Activated CD8-positive, alpha-beta memory T cell treated with anti-CD3 and anti-CD28 coated beads, Interleukin-2, amount 50 U/mL, for 1 hour (primary cell): Measurements from ENCODE around the gene USP3.

Experiments
- DNase-seq: peaks from one replicate; pipeline ENCODE4 v3.0.0-alpha.2; 2020; ENCODE audit errors: extremely low read depth

Gene USP3

DNA sequence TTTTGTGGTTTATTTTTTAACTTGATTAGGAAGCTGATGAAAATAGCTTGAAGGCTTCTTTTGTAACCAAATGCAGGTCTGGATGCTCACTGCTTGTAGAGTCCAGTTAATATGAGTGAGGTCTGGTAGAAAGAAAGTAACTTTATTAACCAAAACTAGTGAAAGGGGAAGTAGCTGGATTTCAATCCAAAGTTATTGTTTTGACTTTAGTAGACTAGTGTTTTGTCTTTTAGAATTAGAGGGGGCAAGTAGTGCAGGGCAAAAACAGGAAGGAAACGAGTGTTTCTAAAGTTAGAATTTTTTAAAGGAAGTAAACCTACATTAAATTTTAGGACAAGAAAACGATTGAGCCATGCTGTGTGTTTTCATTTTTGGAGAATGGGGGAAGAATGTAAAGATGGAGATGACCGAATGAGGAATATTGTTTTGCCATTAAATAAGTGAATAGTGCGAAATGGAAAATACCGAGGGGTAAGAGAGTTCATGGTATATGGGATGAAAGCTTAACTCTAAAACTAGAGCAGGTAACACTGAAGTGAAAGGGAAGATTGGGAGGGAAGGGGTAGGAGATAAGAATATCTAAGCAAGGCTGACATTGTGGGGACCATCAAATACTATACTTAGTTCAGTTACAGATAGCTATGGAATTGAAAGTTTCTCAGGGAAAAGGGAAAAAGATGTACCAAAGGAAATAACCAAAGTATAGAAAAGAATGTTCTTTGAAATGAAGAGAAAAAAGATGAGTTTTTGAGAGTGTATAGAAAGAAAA lies 40.0 kb downstream of the USP3 start:
- DNase-seq: no peak

DNA sequence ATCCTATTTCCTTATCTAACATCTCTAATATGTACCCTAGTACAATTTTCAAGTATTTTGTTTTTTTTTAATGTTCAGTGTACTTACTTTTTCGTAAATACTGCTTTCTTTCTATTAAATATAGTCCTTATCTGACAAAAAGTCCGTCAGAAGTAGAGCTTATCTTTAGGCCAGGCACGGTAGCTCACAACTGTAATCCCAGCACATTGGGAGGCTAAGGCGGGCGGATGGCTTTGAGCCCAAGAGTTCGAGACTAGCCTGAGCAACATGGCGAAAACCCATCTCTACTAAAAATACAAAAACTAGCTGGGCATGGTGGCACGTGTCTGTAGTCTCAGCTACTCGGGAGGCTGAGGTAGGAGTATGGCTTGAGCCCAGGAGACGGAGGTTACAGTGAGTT lies 41.1 kb downstream of the USP3 start:
- no peak for DNase-seq

DNA sequence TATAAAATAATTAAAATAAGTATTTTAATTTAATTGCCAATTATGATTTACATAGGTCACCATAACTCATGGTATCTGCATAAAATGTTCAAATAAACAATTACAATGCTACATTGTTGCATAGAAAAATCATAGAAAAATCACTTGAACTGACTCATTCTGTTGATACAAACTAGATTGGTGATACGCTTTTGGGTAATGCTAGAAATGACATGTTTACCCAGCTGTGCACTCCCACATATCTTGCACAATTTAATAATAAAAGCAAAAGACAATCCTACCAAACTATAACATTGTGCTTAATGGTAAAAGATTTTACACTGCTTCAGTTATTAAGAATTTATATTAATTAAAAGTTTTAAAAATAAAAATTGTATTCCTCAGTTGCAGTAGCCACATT lies 47.0 kb downstream of the USP3 start:
- no peak for DNase-seq

DNA sequence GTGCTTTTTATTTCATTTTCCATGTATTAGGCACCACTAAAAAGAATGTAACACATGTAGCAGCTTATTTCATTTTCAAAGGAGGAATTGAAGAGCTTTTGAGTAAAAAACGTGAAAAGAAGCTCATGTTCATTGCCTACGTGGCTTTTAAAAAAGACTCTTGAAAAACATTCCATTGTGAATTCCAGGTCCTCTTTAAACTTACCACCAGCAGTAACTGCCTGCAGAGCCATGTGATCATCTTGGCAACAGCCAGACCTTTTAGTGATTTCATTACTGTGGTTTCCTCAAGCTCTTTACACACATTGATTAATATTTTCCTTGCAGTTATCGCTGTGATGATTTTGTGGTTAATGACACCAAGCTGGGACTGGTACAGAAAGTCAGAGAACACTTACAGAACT lies 49.0 kb downstream of the USP3 start:
- no peak for DNase-seq

DNA sequence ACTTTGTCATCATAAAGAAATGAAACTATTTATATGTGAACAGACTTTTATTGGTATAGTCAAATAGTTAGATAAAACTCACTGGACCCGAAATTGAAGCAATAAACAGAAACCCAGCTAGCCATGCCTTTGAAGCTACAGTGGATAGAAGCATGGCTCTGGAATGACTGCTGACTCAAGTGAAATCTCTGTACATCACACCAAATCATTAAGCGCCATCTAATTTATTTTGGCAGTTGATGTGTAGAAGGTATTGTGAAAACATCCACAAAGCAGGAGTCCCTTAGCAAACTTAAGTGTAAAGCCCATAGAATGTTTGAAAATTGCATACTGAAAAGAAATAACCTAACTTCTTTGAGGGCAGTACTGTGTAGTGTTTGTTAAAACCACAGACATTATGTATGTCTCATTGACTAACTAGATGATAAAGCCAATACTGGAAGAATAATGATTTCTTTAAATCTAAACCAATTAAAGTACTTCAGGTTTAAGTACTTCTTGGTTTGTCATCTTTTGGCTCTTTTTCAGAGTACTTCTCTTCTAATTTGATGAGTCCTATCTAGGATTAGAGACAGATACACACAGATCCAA lies 50.0 kb downstream of the USP3 start:
- no peak for DNase-seq

DNA sequence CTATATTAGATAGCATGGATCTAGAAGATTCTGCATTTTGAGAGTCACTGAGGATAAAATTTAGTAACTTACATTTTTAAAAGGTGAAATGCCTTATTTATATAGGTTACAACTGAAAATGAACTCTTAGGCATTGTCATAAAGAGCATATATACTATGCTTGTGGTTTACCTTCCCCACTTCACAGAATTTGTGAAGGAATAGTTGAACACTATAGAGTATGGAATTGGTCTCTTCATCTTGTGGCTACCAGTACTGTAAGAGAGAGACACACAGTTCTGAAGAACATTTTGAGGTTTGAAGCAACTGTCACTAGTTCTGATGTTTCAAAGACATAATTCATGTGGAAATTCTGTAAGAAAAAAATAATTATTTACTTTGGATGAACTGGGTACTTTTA lies 51.1 kb downstream of the USP3 start:
- DNase-seq: no peak

DNA sequence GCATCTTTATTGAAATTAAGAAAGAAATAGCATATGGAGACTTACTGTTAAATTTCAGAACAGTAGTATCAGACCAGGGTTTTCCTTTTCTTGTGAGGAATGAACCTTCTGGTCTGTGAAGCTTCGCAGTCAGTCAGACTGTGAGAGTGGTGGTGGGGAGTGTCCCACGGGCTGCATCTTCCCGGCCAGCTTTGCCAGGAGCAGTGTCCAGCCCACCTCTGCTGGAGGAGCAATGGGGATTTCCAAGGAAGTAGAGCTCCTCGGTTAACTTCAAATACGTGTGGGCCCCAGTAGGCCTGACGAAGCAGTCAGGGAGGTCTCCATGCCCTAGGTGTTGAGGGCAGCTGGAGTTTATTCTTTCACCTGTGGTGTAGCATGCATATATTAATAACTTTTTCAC lies 51.9 kb downstream of the USP3 start:
- DNase-seq: no peak

DNA sequence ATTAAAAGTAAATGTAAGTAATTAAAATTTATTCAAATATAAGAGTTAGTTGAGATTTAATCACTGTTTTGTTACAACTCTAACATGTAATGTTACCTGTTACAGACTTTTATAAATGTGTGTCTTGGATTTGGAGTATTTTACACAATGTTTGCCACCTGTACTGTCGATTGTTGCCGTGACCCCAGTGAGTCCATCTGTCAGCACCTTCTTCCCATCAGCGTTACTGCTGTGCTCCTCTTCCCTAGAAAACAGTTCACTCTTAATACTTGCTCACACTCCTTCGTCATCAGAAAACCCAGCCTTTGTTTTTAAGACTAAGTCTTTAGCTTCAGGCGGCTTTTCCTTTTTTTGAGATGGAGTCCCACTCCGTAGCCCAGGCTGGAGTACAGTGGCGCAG lies 52.3 kb downstream of the USP3 start:
- DNase-seq: no peak

DNA sequence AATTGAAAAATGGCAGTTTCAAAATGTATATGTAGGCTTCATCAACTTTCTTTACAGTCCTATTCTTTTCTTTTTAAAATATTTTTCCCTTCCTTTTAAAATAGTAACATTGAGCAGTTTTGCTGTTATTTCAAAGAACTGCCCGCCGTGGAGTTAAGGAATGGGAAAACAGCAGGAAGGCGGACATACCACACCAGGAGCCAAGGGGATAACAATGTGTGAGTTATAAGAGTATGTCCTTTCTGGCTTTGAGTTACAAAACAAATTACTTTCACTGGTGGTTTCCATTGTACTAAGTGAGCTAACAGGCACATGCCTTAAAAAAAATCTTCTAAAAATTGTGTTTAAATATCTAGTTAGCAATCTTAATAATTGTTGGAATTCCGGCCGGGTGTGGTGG lies 55.4 kb downstream of the USP3 start:
- DNase-seq: no peak

DNA sequence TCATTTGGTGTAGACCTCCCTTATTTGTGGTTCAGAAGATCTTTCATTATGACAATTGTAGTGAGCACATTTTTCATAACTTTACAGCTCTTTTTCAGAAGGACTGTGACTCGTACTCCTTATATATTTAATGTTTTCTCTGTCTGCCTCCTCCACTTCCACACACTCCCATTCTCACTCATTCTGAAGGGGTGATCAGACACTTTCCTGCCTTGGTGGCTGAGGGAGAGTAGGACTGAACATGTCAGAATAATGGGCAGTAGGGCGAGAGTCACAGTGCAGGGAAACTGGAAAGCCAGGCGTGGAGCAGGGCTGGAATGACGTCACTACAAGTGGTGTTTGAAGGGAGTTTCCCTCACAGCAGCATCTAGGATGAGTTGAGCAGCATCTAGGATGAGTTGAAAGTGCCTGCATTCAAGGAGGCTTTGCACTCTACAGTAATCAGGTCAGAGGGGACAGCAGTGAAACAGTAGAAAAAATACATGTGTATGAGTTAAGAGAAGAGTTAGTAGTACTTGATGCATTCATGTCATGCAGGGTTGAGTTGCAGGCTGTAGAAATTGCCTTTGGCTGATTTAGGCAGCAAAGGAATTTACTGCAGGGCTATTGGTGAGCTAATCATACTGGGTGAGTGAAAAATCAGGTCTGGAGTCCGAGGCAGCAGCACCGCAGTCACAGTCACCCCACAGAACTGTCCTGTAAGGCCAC lies 56.5 kb downstream of the USP3 start:
- no peak for DNase-seq

DNA sequence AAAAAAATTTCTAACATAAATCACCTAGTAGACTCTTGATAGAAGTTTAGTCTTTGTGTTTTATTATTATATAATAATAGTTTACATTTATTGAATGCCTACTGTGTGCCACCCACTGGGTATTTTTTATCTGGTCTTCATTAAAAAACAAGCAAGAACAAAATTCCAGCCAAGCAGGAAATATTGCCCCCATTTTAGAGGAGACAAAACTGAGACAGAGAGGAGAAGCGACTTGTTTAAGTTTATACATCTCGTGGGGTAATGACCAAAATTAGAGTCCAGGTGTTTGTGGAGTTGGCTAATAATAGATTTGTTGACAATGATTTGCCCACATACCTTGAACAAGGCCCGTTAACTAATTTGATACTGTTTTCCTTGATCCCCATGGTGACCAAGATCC lies 59.7 kb downstream of the USP3 start:
- no peak for DNase-seq

DNA sequence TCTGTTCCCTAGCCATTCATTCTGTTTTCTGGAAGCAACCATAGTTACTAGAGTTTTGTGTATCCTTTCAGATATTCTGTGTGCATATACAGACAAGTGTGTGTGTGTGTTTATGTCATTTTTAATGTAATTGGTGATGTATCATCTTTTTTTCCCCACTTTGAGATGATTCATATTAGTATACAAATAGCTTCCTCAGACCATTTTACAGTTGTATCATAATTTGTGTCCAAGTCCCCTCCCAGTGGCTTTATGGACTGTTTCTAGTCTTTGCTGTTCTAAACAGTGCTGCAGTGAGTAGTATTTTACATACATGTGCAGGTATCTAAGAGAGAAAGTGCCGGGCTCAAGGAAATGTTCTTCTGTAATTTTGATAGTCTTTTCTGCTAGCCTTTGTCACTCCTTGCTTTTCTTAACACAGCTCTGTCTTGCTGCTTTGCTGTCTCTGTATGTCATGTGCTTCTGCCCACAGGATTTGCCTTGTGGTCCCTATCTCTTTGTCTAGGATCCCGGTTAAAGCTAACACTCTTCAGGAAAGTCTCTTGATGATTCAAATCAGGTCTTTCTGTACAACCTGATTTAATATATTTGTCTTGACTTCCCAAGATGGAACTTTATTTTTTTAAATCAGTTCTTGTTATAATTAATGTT lies 61.3 kb downstream of the USP3 start:
- DNase-seq: no peak

DNA sequence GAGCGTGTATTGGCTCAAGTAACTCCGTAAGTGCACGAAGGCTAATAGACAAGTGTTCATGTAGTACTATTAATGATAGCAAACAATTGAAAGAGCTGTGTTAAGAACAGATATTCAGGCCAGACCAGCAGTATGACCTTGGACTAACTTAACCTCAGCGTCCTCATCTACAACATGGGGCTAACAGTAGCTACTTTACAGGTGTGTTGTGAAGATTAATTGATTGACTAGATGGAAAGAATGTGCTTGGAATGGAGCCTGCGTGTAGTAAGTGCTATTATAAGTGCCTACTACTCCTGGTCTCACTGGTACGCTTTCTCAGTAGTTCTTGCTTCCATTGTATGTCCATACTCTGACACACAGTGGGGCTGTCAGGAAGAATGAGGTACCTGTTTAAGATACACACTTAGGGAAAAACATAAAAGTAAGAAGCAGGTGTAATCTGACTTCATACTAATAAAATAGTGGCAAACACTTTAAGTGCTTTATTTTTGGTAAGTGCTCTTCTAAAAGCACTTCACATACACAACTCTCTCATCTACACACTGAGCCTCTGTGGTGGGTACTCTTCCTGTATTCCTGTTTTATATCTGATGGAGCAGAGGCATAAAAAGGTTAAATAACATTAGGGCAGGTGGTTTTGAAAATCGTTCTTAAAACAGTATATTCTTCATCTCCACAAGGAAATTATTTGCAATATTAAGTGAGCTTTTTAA lies 68.5 kb downstream of the USP3 start:
- DNase-seq: no peak

DNA sequence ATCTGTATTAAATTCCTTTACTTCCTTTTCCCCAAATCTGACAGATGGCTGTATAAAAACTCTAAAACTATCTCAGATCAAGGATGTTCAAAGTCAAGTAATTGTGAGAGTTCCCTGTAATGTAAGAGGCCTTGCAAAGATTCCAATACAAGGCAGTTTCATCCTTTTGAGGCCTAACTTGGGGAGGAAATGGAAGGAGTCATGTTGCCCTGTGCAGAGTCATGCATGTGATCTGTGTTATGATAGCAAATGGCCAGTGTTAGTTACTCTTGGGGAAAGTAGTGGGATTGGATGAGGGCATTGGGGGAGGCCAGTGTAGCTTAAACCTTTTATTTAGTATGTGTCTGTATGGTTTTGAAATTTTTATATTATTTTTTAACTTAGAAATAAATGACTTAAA lies 69.1 kb downstream of the USP3 start:
- no peak for DNase-seq

DNA sequence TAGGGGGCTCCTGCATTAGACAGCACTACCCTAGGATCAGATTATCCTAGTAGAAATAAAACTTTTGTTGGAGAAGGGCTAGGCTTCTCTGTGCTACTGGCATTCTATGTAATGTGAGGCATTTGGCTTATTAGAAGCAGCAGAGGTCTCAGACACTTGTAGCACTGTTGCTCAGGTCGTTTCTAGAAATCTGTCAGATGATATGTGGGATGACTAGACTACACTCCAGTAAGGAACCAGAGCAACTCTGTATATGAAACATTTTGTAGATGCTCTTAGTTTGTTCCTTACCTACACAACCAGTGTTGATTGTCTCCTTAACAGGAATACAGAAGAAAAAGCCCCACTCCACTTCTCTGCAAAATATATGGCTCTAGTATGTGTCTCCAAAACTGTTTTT lies 70.9 kb downstream of the USP3 start:
- DNase-seq: no peak

DNA sequence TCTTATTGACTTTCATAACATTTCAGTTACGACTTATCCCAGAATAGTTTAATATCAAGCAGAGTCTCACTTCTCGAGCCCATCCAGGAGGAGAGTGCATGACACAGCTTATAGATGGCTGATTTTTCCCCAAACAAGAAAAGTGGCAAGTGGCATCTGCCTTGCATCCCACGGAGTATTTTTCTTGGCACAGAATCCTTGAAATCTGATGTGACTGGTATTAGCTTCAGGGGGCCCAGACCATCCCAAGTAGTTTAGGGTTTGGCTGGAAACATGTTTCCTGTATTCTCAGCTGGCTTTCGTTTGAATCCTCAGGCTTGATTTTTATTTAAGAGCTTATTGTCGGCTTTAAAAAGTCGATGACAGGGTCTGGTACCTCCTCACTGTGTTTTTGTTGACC lies 72.0 kb downstream of the USP3 start:
- DNase-seq: no peak

DNA sequence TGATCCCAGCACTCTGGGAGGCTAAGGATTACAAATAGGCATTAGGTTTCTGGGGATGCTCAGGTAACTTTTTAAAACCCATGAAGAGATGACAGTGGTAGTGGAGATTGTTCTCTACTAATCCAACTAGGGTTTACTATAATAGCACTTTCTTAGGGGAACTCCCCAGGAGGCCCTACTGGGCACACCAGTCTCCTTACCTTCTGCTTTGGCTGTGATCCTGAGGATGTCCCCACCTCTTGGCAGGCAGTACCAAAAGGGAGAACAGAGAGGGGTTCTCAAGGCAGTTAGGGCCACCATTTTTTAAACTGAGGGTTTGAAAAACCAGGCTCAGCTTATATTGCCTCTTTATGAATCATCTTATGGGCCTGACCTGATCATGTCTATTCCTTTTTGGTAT lies 77.8 kb downstream of the USP3 start:
- DNase-seq: no peak

DNA sequence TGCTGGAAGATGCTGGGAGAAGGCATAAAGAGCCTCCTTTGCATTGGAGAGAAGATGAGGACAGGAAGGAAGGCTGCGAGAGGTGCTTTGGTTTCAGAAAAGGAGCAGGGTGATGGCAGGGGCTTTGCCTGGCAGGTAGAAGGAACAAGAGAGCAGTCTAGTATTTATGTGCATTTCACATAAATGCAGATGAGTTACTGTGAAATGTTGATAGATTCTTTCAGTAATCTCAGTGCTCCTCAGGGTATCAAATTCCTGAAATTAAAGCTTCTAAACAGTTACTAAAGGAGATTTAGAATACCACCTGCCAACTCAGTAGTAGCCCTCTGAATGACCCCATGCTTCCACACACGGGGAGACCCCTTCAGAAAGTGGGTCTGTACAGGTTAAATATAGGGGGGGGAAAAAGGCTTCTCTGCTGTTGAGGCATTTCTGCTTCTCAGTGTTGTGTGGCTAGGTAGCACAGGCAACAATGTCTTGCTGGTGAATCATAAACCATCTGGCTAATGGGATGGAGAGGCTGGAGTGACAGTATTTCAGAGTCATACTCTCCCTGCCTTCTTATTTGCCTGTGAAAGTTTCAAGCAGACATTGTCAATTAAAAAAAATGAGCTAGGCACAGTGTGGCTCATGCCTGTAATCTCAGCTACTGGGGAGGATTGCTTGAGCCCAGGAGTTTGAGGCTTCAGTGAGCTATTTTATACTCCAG lies 78.5 kb downstream of the USP3 start:
- DNase-seq: no peak

DNA sequence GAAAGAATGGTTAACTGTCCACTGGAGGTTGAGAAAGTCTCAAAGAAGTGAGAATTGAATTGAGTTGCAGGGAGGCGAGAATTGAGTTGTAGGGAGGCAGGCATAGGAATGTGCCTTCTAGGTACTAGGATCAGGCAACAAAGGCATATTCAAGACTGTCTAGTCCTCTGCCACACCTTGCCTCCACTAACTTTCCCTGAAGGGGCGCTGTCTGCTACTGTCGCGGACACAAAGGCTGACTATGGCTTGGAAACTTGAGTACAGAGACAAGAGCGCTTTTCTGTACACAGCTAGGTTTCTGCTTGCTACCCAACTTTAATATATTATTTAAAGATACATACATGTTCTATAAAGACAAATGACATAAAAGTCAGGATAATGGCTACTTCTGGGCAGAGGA lies 82.4 kb downstream of the USP3 start:
- DNase-seq: no peak

DNA sequence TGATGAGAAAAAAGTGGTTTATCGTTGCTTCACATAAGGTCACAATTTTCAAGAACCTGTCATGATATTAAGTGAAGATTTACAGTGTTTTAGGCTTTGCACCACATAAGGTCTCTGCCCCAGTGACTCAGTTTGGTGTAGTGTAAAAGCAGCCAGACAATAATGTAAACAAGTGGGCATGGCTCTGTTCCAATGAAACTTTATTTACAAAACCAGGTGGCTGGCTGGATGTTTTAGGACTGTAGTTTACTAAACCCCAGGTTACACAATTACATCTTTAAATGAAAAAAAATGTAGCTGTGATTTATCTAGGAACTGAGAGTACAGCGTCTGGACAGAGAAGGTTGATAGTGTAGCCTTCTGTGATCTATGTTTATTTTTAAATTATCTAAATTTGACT lies 83.1 kb downstream of the USP3 start:
- no peak for DNase-seq

DNA sequence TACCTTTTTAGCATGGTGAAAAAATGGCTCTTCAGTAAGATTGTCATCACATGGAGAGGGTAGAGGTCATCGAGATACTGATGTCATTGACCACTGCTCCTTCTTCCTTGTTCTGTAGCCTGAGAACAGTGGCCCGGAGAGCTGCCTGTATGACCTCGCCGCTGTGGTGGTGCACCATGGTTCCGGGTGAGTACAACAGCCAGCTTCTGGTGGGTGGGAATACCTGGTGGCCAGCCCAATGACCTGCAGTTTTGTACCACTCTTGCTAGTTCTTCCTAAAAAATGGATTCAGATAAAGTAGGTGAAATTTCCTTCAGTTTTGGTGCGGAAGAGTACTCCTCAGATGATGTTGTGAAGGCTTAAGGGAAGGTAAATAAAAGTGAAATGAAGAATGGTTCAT lies 84.4 kb downstream of the USP3 start:
- DNase-seq: no peak
